ENCODE data around the gene PEF1. TPM values are rescaled to one million over a fixed set of nuclear protein-coding genes. Genes with fewer than 3 reads are reported as not detected.

Gene PEF1
- total and polyA plus RNA-seq, 2 experiments from 2014 or later, result 71.3 to 97.5 TPM

DNA sequence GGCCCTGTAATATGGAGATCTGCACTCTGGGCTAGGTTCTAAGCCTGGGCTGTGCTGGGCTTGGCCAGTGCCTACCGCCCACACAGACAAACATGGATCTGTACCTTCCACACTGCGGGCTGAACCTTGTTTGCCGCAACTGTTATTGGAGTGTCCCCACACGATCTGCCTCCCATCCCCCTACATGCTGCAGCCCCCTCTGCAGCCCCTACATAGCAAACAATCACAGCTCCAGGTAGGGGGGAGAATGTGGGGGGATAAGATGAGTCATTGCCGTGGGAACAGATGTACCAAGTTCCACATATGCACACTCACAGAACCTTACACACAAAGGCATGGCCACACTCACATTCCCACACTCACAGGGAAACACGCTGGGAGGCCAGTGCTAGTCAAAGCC is 29.3 kb downstream of the PEF1 start:
- no peak for DNase-seq
- Histone ChIP-seq H3K9me2 (ENCODE audit: insufficient read depth) (no peaks in the 10 kb centered on the region), H2AFZ (no peak overlapping the region), H3K27me3 (replicated peaks; ENCODE audit: insufficient read depth) (no peaks in the 10 kb centered on the region), H3K4me1 (ENCODE audit: insufficient read depth) (no peaks in the 10 kb centered on the region), H3K79me2 (ENCODE audit: insufficient read depth) (no peaks in the 10 kb centered on the region), H3K36me3 (ENCODE audit: low read depth) (no peaks in the 10 kb centered on the region), H3K4me3 (no peak overlapping the region), H3F3A (ENCODE audit: insufficient read depth) (no peaks in the 10 kb centered on the region), H4K20me1 (ENCODE audit: insufficient read depth) (no peaks in the 10 kb centered on the region), H3K9me3 (ENCODE audit: low read depth) (no peaks in the 10 kb centered on the region), H3K27ac (no peak overlapping the region), H3K9ac (no peak overlapping the region), H3K4me2 (ENCODE audit: unreplicated experiment) (no peak overlapping the region)
- in situ Hi-C loops (cut with MboI), result no loop called here
- TF ChIP-seq EZH2phosphoT487 (IDR thresholded peaks at IDR 0.05; ENCODE audit: insufficient read depth, low read depth) (no peak), EZH2 (IDR thresholded peaks at IDR 0.05; ENCODE audit: insufficient read depth, poor library complexity, severe bottlenecking) (no peak)
- WGBS, 2 experiments (ENCODE audit: low coverage in 1 of 2, low lambda C conversion rate in 2 of 2, missing lambda C conversion rate in 2 of 2), result 83 to 89% methylated on average over 6 of the region's 6 CpGs

DNA sequence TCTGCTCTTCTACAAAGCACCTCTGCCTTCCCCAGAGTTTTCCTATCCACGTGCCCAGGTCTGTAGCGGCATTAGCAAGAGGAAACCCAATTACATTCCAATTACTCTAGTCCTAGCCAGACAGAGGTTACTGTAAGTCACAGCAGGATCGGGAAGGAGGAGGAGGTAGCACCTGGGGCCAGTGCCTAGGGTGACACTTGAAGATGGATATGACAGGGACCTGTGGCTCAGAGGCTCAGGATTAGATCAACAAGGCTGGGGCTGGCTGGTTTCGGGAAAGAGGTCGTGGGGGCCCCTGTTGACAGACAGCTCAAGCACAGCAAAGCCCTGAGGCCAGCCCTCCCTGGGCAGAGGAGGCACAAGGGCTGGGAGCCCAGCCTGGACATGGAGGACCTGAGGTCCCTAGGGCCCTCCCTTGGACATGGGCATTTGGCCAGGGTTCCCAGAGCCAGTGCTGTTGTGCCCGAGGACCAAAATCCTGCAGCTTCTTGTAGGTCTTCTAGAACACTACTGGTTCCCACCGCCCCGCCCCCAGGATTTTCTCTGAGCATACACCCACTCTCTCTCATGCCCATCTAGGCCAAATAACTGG is 30.2 kb downstream of the PEF1 start:
- Histone ChIP-seq H3F3A (ENCODE audit: insufficient read depth) (peaks cover 7% of the 10 kb centered on the region), H3K9me2 (ENCODE audit: insufficient read depth) (no peaks in the 10 kb centered on the region), H3K9ac (no peak overlapping the region), H3K4me2 (ENCODE audit: unreplicated experiment) (no peak overlapping the region), H3K9me3 (ENCODE audit: low read depth) (no peaks in the 10 kb centered on the region), H3K79me2 (ENCODE audit: insufficient read depth) (no peaks in the 10 kb centered on the region), H2AFZ (no peak overlapping the region), H3K4me1 (ENCODE audit: insufficient read depth) (peaks cover 5% of the 10 kb centered on the region; the same call in 1 of the 2 replicates), H3K4me3 (no peak overlapping the region), H4K20me1 (ENCODE audit: insufficient read depth) (no peaks in the 10 kb centered on the region), H3K36me3 (ENCODE audit: low read depth) (no peaks in the 10 kb centered on the region), H3K27me3 (replicated peaks; ENCODE audit: insufficient read depth) (no peaks in the 10 kb centered on the region), H3K27ac (no peak overlapping the region)
- no peak for DNase-seq
- no peak for TF ChIP-seq EZH2phosphoT487 (IDR thresholded peaks at IDR 0.05; ENCODE audit: insufficient read depth, low read depth)
- in situ Hi-C loops (cut with MboI), result no loop called here
- 86 to 90% methylated on average over 8 of the region's 8 CpGs for WGBS, 2 experiments (ENCODE audit: low coverage in 1 of 2, low lambda C conversion rate in 2 of 2, missing lambda C conversion rate in 2 of 2)

DNA sequence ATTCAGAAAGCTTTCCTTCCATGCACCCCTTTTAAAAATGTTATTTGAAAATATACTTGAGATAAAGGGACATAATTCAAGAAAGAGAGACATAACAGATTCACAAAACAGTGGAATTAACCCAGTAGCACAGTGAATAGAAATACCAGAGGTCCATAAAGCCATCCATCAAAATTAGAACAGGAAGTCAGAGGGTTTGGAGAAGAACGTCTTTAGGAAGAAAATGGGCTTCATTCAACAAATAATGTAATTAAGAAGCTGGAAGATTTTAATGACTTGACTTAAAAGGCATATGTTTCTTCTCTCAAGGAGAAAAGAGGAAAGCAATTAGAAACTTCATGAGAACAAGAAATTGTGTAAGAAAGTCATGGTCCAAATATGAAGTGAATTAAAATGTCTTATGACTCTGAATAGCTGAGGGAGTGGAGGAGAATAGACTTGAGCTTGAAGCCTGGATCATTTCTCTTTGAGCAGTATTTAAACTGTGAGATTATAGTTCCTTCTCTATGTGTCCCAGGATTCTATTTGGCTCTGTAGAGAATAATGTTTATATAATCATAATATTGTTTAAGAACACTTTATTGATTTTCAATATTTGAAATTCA is 35.1 kb downstream of the PEF1 start:
- 0 to 3% methylated on average over 1 of the region's 1 CpG for WGBS, 2 experiments (ENCODE audit: low coverage in 1 of 2, low lambda C conversion rate in 2 of 2, missing lambda C conversion rate in 2 of 2)
- H4K20me1 ChIP-seq (ENCODE audit: insufficient read depth), result no peaks in the 10 kb centered on the region
- no peaks in the 10 kb centered on the region for H3K9me2 ChIP-seq (ENCODE audit: insufficient read depth)
- H3K9me3 ChIP-seq (ENCODE audit: low read depth), result no peaks in the 10 kb centered on the region
- DNase-seq, result no peak
- H3K9ac ChIP-seq, result no peak overlapping the region
- no peak for TF ChIP-seq EZH2phosphoT487 (IDR thresholded peaks at IDR 0.05; ENCODE audit: insufficient read depth, low read depth)
- TF ChIP-seq EZH2 (IDR thresholded peaks at IDR 0.05; ENCODE audit: insufficient read depth, poor library complexity, severe bottlenecking), result no peak
- H3K4me3 ChIP-seq, result no peak overlapping the region
- H3K27ac ChIP-seq, result no peak overlapping the region
- no peak overlapping the region for H3K4me2 ChIP-seq (ENCODE audit: unreplicated experiment)
- no peaks in the 10 kb centered on the region for H3K27me3 ChIP-seq (replicated peaks; ENCODE audit: insufficient read depth)
- H3K4me1 ChIP-seq (ENCODE audit: insufficient read depth), result peaks cover 19% of the 10 kb centered on the region
- peaks cover 9% of the 10 kb centered on the region for H3F3A ChIP-seq (ENCODE audit: insufficient read depth)
- in situ Hi-C loops (cut with MboI), result no loop called here
- H2AFZ ChIP-seq, result peak overlapping the region; percentile 49
- no peaks in the 10 kb centered on the region for H3K79me2 ChIP-seq (ENCODE audit: insufficient read depth)
- no peaks in the 10 kb centered on the region for H3K36me3 ChIP-seq (ENCODE audit: low read depth)

DNA sequence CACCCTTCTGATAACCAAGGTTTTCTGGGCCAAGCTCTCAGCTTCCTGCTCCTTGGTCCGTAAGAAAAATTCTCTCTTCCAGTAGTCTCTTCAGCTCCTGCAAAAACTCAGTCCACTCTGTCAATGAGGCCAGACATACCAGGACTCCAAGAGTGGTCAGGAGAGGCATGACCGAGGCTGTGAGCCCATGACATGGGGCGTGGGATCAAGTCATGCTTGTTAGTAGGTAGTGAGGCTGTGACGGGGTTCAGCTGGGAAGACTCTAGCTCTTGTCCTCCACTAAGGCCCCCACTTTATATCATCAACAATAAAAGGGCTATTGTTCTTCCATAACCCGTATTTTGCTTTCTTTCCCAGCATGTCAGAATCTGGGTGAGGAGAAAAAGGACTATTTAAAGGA is 37.3 kb downstream of the PEF1 start:
- no peaks in the 10 kb centered on the region for H3K36me3 ChIP-seq (ENCODE audit: low read depth)
- no peak overlapping the region for H2AFZ ChIP-seq
- no peak overlapping the region for H3K27ac ChIP-seq
- no peak for TF ChIP-seq EZH2phosphoT487 (IDR thresholded peaks at IDR 0.05; ENCODE audit: insufficient read depth, low read depth)
- TF ChIP-seq EZH2 (IDR thresholded peaks at IDR 0.05; ENCODE audit: insufficient read depth, poor library complexity, severe bottlenecking), result no peak
- no peak overlapping the region for H3K9ac ChIP-seq
- H4K20me1 ChIP-seq (ENCODE audit: insufficient read depth), result no peaks in the 10 kb centered on the region
- H3K27me3 ChIP-seq (replicated peaks; ENCODE audit: insufficient read depth), result no peaks in the 10 kb centered on the region
- H3K9me2 ChIP-seq (ENCODE audit: insufficient read depth), result no peaks in the 10 kb centered on the region
- H3K79me2 ChIP-seq (ENCODE audit: insufficient read depth), result no peaks in the 10 kb centered on the region
- no peaks in the 10 kb centered on the region for H3K9me3 ChIP-seq (ENCODE audit: low read depth)
- no peak overlapping the region for H3K4me3 ChIP-seq
- in situ Hi-C loops (cut with MboI), result no loop called here
- peaks cover 19% of the 10 kb centered on the region for H3K4me1 ChIP-seq (ENCODE audit: insufficient read depth)
- DNase-seq, result no peak
- H3F3A ChIP-seq (ENCODE audit: insufficient read depth), result peaks cover 9% of the 10 kb centered on the region
- no peak overlapping the region for H3K4me2 ChIP-seq (ENCODE audit: unreplicated experiment)
- 93 to 95% methylated on average over 5 of the region's 5 CpGs for WGBS, 2 experiments (ENCODE audit: low coverage in 1 of 2, low lambda C conversion rate in 2 of 2, missing lambda C conversion rate in 2 of 2)
